GM13977 (cell line): Measurements from ENCODE around the gene HLA-A.

Experiments used
- DNase-seq: peaks from one replicate; pipeline ENCODE4 v3.0.0; 2012; ENCODE audit warnings: low spot score
- in situ Hi-C: fragments of 300-500 bp; cut with MboI; formaldehyde crosslinking; loops from one replicate; pipeline ENCODE4 v1.12.0; 2022; ENCODE audit warnings: low sequenced_read_pairs, low pct_unique_long_range_greater_than_20kb, mixed read lengths, inconsistent platforms; ENCODE audit not compliant: unreplicated experiment
- TF ChIP-seq, protein P1 (sequence below): IDR thresholded peaks from 2 replicates; pipeline ENCODE4 v1.5.1; 2012; ENCODE audit warnings: mild to moderate bottlenecking, control low read depth; ENCODE audit not compliant: insufficient read depth; ENCODE audit errors: extremely low read depth, missing control alignments

The HLA-A gene

DNA sequence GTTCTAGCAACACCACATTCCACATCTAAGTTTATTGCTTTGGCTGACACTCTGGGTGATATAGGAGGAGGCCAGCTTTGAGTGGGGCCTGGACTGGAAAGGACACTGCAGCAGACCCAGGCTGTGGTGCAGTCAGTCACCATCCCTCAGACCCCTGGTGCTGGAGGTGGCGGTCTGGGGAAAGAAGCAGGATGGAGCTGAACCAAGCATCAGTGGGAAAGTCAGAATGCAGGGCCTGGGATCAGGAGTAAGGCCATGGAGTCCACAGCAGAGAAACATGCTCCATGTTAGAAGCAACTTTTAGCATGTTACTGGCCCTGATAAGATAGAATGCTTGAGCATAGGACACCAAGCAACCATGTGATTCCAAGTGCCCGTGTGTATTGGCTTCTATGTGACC is 5.9 kb downstream of the HLA-A start:
- in situ Hi-C loops: no loop called here
- no peak for DNase-seq
- TF ChIP-seq, protein P1, sequence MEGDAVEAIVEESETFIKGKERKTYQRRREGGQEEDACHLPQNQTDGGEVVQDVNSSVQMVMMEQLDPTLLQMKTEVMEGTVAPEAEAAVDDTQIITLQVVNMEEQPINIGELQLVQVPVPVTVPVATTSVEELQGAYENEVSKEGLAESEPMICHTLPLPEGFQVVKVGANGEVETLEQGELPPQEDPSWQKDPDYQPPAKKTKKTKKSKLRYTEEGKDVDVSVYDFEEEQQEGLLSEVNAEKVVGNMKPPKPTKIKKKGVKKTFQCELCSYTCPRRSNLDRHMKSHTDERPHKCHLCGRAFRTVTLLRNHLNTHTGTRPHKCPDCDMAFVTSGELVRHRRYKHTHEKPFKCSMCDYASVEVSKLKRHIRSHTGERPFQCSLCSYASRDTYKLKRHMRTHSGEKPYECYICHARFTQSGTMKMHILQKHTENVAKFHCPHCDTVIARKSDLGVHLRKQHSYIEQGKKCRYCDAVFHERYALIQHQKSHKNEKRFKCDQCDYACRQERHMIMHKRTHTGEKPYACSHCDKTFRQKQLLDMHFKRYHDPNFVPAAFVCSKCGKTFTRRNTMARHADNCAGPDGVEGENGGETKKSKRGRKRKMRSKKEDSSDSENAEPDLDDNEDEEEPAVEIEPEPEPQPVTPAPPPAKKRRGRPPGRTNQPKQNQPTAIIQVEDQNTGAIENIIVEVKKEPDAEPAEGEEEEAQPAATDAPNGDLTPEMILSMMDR: no peak

DNA sequence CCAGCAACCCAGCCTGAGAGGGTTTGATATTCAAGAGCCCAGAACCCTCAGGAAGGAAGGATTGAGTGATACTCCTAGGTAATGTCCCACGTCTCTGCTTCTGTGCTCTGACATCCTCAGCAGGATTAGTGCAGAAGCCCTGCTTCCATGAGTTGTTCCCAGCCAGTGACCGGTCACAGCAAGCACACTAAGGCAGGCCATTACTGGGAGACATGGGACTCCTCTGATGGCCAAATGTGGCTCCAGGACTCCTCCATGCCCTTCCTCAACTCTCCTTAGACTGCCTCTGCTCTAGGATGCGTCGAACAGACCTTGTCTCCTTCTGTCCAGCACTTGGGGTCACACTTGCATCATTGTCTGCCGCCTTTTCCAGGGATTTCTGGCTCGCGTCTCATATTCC is 7.6 kb downstream of the HLA-A start:
- TF ChIP-seq, protein P1: no peak
- in situ Hi-C loops: loop anchor here (5.0 kb wide), 1 partner anchor 153 kb away; no protein-coding TSS in a partner anchor
- no peak for DNase-seq

DNA sequence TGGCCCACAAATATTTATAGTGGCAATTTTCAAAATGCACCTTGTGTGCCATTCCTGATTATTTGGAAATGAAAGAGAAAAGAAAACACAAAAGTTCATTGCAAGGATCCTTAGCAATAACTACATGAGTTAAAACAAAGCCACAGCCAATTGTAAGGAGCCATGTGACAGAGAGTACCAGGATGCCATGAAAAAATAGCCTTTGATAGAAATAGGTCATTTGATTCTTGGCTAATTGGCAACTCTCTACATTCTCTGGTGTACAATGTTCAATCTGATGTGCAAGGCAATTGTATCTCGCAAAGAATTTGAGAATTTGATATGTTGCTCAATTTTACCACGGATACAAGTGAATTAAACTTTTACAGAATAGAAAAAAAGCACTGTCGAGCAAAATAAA is 9.6 kb downstream of the HLA-A start:
- in situ Hi-C loops: loop anchor here (5.0 kb wide), 1 partner anchor 155 kb away; no protein-coding TSS in a partner anchor
- TF ChIP-seq, protein P1: no peak

DNA sequence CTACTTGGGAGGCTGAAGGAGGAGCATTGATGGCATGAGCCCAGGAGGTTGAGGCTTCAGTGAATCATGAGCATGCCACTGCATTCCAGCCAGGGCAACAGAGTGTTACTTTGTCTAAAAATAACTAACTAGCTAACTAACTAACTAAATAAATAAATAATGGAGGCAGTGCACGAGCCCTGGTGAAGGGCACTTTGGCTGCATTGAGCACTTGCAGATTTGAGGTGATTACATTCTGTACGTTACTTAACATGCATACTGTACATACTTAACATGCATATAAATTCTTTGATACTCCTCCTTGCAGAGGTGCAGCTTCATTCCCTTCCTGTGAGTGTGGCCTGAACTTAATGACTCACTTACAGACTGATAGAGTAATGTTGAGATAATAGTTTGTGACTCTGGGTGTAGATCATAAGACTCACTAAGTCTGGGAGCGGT is 10.7 kb downstream of the HLA-A start:
- DNase-seq: no peak
- in situ Hi-C loops: loop anchor here (5.0 kb wide), 1 partner anchor 156 kb away; no protein-coding TSS in a partner anchor
- TF ChIP-seq, protein P1: no peak

More for the DNA sequence above, 9.6 kb downstream of the HLA-A start:
- DNase-seq: no peak

DNA sequence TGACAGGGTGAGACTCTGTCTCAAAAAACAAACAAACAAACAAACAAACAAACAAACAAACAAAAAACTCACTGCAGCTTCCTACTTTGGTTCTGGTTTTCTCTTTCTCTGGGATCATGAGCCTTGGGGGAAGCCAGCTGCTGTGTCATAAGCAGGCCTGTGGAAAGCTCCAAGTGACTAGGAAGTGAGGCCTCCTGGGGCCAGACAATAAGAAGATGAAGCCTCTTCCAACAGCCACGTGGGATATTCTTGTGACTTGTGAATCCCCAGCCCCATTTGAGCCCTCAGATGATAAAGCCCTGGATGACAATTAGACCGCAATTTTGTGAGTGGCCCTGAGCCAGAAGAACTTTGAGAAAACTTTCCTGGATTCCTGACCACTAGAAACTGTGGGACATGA is 11.4 kb downstream of the HLA-A start:
- TF ChIP-seq, protein P1: no peak
- in situ Hi-C loops: loop anchor here (5.0 kb wide), 1 partner anchor 156 kb away; no protein-coding TSS in a partner anchor
- DNase-seq: no peak

DNA sequence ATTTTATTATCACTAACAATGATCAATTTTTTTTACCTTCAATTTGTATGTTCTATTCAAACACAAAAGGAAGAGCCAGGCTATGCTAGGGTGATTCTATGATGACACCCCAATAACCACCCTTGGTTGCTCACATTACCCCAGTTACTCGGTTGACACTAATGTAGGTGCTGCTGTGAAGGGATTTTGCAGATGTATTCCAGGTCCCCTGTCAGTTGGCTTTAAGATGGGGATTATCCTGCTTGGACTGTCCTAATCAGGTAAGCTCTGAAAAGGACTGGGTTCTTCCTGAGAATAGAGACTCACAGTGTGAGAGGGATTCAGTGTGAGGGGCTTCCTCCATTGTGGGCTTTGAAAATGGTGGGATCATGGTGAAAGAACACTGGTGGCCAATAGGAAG is 11.9 kb downstream of the HLA-A start:
- in situ Hi-C loops: loop anchor here (5.0 kb wide), 1 partner anchor 157 kb away; no protein-coding TSS in a partner anchor
- TF ChIP-seq, protein P1: no peak
- no peak for DNase-seq
